NCI-H526 treated with DMSO at 0.1 percent for 48 hours (cell line): ENCODE measurements around the gene SLC39A2.
"Not testable (repeated sequence)": the region's sequence is repeated elsewhere in the genome, so short reads cannot be mapped to it uniquely, and the experiment has no call there.

Source experiments
- DNase-seq: peaks from one replicate; lab custom pipeline; 2025; lab: John Stamatoyannopoulos, UW

Gene SLC39A2

DNA sequence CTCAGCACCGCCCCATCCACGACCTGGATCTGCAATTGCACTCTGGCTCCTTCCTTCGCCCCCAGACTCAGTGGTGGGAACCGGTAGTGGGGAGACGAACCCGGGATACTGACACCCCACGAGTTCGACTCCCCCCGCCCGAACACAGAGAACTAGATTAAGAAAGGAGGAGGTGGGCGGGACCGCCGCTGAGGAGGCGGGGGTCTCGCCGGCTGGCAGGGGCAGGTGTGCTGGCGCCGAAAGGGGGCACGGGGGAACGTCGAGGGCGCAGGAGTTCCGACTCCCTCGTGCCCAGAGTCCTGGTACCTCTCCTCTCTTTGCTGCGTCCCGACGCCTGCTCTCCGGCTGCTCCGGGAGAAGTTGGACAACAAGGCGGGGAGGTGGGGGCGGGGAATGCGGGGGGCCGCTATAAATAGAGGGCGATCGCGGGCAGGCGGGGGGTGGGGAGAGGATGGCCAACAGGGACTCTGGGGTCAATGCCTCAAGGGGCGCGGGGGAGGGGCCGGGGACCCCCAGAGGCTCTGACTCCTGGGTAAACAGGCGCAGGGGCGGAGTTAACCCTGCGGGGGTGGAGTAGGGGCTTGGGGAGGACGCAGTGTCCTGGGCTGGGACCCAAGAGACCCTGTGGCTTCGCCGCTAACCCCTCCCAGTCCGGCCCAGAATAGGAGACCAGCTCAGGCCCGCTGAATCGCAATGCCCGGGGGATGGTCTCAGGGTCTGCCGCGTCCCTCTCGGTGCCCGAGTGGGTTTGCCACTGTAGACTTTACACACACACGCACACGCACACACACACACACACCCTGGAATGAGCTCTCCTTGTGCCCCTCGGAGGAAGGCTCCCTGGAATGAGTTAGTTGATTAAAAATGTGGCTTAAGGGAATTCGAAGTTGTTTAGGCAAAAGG is 26.5 kb downstream of the SLC39A2 start:
- no peak for DNase-seq

DNA sequence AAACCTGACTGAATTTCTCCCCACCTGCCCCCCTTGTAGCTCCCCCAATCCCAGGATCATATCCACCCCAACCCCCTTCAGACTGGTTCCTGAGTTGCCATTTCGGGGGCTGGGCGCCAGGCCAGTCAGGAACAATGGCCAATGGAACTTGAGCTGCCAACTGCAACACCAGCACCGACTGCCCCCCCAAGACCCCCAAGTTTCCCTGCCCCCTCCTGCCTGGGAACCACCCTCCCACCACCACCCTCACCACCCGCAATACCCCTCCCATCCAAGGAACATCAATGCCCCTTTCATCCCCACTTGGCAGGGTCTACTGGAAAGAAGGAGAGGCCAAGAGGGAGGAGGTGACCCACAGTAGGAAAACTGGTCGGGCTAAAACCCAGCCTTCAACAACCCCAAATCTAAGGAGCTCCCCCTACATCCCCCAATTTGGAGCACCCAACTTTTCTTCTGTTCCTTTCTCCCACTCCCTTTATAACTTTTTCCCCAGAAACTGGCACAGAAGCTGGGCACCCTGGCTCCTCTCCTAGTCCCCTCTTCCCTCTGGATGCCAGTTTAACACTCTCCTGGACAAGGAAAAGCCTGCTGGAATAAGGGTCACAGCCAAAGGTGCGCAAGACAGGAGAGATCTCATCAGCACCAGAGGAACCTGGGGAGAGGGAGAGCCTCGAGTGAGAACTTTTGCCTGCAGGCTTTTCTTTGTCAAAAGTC is 27.3 kb downstream of the SLC39A2 start:
- DNase-seq = no peak

DNA sequence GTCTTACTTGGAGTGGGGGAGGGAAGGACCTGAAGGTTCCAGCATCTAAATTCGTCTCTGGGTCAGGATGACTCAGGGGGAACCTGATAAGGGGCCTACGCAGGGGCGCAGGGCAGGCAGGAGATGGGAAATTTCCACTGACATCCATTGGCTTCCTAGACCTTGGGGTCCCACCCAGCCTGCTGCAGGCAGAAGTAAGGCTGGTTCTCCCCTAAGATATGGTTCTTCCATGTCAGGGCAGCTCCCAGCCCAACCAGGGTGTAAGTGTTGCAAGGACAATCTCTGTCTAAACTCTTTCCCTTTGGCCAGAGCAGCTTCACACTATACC is 27.9 kb downstream of the SLC39A2 start:
- no peak for DNase-seq

DNA sequence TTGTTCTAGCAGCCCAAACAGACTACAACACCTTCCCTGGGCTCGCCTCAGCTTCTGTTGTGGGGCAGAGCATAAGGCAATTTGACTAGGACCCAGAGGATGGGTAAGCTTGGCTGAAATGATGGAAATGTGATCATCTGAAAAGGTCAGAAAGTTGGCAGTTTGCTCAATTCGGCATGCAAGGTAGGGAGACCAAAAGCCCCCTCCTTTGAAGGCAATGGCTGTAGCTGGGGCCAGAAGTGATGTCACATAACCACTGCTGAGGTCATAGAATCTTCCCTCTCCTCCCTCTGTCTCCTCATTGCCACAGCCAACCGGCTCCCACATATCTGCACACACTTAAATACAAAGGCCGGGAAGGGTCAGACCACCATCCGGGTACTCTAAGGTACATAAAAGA is 30.8 kb downstream of the SLC39A2 start, which contains the start of gene TPPP2:
Gene TPPP2, plus strand, starts transcription at position 301 of the 400 bp plus-strand sequence. CDS start 365 bp downstream, outside the sequence.
- no peak for DNase-seq

DNA sequence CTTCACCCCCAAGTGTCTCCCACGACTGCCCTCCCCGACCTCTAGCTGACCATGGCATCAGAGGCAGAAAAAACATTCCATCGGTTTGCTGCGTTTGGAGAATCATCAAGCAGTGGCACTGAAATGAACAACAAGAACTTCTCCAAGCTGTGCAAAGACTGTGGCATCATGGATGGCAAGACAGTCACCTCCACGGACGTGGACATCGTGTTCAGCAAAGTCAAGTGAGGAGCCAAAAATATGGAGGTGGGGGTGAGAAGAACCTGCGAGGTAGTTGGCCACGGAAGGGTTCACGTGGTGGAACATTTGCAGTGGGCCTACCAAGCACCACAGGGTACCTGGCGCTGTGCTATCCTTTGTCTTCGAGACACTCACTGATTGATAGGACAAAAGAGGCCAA is 31.4 kb downstream of the SLC39A2 start:
- no peak for DNase-seq

DNA sequence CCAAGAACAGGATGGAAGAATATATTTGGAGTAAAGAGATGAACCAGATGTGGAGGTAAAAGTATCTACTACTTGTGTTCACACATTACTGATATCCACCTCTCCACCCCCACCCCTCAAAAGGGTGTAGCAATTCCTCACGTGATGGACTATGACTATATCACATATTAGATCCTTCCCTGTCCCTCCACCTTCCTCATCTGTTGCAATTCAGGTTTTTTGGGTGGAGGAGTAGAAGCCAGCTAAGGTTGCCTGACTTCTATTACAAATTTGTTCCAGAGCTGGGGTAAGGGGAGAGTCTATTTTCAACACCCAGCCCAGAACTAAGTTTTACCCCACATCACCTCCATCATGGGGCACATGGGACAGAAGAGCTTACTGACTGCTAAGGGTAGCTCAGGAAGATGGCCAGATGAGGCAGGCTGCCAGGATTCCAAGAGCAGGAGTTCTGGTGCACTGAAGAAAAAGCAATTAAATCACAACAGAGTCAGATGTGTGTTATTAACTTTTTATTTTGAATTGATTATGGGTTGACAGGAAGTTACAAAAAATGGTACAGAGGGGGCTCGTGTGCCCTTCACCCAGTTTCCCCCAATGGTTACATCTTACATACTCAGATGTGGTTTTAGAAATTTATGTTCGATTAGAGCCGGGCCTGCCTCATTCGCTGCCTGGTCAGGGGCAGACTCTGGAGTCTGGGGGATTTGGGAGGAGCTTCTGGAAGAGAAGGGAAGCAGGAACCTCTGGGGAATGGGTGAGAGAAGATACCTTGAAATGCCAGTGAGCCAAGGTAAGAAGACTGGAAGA is 33.4 kb downstream of the SLC39A2 start:
- DNase-seq = no peak

DNA sequence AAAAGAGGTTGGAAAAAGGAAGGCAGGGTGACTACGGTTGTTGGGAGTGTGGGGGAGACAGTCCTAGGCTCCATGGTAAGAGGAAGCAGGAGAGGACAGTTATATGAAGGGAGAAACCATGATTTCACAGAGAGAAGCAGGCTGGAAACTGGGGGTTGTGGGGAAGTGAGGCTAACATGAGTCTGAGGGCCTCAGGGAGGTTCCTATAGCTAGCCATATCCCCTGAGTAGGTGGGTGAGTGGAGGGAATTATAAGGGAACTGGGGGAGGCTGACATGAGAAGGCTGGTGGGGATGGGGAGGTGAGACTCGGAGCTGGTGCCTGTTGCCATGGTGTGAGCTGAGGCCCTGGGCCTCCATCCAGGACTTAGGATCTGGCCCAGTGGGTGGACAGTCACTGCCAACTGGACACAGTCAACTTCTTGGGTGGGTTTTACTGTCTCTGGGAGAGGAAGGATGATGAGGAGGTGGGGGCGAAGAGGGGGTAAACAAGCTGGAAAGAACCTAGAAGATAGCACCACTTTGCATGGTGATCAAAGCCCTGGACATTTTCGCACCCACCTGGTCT is 34.1 kb downstream of the SLC39A2 start:
- DNase-seq = no peak

DNA sequence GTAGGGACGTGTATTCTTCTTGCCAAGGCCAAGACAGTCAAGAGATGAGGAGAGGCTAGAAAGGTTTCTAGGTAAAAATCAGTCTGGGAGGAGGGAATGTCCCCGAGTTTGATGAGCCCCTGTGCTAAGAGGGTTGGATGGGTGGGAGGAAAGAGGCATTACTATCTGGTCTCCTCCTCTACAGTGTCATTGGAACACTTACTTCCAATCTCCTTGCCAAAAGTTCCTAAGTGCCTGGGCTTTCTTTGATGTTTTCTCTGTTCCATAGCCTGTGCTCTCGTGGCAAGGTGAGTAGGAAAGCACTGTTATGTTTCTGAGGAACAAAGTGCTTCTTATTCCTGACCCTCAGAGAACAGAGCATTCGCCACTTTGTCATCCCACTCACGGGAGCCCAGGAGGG is 35.6 kb downstream of the SLC39A2 start, which contains the start of gene RNASE13:
Gene RNASE13, minus strand, starts transcription at position 101 of the 400 bp plus-strand sequence. CDS start 519 bp downstream, outside the sequence.
- no peak for DNase-seq

DNA sequence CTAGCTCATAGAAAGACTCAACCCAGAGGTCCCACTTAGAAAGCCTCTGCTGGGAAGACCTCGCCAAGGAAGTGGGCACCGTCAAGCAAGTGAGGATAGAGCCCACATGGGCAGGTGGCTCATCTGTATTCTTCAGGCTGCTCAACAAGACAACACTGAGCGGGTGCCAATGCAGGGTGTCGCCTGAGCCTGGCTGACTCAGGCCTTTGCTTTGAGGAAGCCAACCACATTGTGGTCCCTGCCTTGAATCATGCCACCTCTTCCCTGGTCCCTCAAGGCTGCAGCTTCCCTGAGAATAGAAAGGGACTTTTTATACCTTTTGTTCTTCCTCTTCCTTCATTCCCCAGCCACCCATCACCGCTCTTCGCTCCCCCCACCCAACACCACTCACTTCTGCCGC is 37.7 kb downstream of the SLC39A2 start:
- no peak for DNase-seq

DNA sequence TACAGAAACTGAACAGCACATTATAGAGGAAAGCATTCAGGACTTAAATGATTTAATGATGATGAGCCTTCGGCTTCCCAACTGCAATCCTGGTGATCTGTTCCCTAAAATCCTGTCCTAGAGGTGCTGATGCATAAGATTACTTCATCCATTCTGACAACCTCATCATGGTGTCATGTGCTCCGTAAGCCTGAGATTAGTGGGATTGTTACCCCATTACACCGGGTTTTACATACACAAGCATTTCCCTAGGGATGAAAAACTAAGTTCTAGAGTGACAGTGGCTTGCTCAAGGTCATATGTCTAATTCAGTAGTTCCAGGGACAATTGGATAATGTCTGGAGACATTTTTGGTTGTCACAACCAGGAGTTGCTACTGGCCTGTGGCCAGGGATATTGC is 38.1 kb downstream of the SLC39A2 start:
- DNase-seq = no peak

DNA sequence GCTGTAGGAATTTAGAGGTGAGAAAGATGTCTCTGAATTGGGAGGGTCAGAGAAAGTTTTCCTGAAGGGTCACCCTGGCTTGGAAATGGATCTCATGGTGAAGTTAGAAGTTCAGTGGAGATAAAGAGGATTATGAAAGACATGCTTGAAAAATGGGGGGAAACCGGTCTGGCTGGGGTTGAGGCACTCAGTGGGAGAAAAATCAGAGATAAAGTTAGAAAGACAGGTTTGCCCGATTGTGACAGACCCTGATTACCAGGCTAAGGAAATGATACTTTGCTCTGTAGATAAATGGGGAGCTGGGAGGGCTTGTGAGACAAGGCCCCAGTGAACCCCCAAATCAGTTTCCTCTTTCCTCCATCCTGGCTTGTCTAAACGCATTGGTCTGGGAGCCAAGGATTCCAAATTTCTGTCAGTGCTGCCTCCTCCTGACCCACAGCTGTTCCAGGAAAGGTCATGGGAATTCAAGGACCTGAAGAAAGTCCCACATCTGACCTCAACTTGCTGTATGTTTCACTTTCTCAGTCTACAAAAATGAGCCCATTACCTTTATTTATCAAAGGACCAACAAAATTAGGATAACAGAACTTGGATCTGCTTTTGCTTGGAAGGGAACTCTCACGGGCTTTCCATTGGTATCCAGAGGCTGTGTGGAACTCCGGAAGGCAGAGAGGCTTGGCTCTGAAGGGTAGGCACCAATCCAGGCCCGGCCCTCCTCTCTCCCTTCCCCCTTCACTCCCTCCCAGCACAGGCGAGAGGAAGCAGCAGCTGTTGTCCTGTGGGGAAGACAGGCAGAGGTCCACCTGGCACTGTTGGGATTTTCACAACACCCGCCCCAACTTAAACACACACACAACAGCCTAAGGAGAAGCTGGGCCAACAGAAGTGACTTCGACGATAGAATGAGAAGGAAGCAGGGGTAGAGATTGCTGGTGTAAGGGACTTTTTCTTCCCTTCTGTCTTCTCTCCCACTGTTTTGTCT is 39.6 kb downstream of the SLC39A2 start:
- no peak for DNase-seq

DNA sequence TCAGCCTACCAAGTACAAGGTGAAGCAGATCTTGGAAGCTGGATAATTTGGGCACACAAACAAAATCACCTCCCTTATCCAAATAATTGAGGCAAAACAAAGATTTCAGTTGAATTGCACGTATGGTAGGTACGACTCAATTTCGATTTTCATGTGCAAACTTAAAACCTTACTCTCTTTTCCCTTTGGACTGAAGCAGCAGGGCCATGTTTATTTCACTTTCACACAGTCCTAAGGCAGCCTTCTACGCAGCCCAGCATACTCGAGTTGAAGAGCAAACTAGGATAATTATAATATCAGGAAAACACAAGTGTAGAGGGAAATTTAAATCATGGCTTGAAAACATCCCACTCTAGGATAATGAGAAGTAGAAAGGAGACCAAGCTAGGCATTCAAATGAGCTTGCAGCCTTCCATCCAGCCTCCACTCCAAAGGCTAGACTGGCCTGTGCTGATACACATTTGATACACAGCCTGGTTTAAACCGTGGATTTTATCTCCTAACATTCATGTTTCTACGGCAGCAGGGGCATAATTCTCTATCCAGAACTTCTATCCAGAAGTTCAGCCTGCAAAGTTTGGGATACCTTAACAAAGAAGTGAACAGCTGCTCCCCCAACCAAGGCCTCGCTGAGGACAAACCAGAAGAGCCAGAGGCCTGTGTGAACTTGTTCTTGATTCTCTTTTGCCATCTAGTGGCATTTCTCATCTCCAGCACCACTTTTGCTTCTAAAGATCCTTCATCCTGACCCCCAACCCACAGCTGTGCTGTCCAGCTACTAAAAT is 40.7 kb downstream of the SLC39A2 start:
- peak; percentile 22 for DNase-seq

DNA sequence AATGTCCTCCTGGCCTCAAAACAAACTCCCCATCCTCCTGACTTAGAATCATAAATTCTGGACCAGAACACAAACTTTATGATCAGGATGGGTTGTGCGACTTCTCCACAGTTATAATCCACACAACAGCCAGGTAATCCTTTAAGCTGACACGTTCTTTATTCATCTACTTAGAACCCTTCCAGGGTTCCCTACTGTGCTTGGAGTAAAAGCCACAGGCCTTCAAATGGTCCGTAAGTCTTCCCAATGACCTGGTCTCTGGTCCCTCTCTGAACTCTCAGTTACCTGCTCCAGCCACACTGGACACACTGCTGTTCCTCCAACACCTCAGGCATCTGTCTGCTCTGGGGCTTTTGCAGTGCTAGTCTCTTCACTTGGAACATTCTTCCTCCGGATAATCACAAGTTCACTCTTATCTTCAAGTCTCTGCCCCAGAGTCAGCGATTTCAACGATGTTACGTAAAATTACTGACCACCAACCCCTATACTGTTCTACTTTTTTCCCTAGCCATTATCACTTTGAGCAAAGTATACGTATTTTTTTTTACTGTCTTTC is 41.4 kb downstream of the SLC39A2 start:
- DNase-seq = no peak

DNA sequence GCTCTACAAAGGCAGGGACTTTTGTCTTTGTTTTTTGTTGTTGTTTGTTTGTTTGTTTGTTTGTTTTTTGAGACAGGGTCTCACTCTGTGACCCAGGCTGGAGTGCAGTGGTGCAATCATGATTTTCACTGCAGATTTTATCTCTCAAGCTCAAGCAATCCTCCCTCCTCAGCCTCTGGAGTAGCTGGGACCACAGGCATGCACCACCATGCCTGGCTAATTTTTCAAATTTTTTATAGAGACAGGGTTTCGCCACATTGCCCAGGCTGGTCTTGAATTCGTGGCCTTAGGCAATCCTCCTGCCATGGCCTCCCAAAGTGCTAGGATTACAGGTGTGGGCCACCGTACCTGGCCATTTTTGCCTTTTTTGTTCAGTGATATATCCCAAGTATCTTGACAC is 41.8 kb downstream of the SLC39A2 start:
- DNase-seq = not testable (repeated sequence)

DNA sequence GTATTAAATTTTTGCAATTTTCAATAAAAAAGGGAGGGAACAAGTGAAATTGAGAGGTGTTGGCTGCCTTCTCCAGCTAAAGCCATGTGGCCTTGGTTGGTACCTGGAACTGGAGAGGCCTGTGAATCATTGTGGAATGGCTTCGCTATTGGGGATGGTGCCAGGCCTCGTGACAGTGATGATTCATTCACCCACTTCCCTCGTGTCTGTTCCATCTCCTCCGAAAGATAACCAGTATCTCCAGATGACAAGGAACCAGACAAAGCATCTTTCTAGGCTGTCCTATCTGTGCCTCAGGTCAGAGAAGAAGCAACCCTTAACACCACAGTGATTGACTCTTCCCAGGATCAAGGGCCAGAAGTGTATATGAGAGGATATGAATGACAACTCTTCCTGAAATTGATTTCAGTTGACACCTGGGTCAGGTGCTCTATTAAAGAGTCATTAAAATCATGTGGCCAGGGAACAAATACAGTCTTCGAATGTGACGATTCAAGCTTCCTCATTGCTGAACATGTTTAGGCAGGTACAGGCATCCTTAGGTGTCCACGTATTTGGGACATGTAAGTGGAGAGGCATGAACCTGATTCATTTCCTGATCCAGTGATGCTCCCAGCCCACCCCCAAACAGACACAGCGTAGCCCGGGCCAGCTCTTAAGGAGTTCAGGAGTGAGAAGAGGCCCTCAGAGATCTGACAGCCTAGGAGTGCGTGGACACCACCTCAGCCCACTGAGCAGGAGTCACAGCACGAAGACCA is 42.8 kb downstream of the SLC39A2 start, which contains the start of gene RNASE7:
Gene RNASE7, plus strand, starts transcription at position 687 of the 758 bp plus-strand sequence. CDS start 631 bp downstream, outside the sequence.
- DNase-seq = no peak

DNA sequence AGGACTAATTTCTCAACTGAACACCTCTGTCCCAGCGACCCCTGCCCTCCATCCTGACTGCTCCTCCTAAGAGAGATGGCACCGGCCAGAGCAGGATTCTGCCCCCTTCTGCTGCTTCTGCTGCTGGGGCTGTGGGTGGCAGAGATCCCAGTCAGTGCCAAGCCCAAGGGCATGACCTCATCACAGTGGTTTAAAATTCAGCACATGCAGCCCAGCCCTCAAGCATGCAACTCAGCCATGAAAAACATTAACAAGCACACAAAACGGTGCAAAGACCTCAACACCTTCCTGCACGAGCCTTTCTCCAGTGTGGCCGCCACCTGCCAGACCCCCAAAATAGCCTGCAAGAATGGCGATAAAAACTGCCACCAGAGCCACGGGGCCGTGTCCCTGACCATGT is 43.8 kb downstream of the SLC39A2 start:
- no peak for DNase-seq

DNA sequence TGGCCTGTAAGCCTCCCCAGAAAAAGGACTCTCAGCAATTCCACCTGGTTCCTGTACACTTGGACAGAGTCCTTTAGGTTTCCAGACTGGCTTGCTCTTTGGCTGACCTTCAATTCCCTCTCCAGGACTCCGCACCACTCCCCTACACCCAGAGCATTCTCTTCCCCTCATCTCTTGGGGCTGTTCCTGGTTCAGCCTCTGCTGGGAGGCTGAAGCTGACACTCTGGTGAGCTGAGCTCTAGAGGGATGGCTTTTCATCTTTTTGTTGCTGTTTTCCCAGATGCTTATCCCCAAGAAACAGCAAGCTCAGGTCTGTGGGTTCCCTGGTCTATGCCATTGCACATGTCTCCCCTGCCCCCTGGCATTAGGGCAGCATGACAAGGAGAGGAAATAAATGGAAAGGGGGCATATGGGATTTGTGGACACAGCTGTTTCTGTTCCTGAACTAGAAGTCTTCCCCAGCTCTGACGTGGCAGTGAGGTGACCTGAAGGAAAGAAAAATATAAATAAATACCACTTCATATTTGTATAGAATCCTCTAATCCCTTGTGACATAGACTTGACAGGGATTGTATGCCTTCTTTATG is 44.4 kb downstream of the SLC39A2 start:
- no peak for DNase-seq

DNA sequence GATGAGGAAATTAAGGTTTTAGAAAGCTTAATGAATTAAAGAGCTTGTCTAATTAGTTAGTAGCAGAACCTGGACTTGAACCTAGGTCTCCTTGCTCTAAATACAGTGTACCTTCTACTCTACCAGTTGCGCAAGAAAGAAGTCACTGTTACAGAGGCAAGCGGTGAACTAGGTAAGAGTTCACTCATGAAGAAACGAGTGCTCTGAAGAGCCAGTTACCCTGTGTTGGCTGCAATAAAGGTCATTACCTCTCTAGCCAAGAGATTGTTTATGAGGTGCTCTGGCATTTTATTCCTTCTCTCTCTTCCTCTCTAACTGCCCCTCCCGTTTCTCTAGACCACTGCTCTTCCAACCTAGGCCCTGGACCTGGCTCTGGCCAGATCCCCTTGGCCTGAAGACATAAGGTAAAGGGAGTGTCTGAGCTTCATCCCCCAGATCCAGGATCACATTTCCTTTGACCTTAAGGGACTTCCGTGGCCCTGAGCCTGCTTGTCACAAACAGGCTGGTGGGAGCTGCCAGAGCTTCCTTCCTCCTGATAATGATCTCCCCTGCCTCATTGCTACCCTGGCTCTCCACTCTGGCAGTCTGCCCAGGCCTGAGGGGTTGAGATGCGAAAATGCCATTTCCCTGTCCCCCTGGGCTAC is 45.0 kb downstream of the SLC39A2 start:
- DNase-seq = no peak
